B cell (primary cell): Measurements from ENCODE around the gene RIPPLY1.

Source experiments
- EZH2 ChIP-seq: IDR thresholded peaks from 2 replicates; pipeline ENCODE4 v1.6.1; 2012; ENCODE audit warnings: borderline replicate concordance, low read depth, mild to moderate bottlenecking, moderate library complexity, low read length; ENCODE audit not compliant: insufficient read depth, poor library complexity, severe bottlenecking
- TF ChIP-seq, protein P1 (sequence below): fragments of 200-600 bp; IDR thresholded peaks from one replicate; pipeline ENCODE4 v1.8.0; 2022; ENCODE audit warnings: antibody characterized with exemption, mild to moderate bottlenecking

DNA sequence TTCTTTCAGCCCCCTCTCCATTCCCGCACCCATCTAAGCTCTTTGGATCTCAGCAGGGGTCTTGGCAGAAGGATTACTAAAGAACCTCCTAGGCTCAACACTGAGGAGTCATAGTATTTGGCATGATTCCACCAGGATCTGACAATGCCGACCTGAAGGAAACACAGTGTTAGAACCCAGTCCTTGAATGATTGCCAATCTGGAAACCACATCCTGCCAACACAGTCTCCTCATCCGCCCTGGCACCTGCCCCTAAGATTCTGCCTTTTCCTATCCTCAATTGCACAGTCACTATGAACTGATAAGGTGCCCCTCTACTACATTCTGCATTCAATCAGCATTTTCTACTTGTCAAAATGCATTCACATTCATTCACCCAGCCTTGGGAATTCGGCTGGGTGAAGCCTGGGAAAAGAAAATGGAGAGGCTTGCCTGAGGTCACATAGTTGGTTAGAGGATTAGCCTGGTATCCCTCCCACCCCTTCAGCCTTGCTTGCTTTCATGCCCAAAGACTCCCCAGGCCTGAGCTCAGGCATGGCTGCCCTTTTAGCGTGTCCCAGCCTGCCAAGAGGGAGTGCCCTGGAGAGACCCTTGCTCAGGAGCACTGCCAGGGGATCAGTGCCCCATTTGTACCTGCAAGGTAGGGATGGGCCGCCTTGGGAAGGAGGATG, 14.8 kb upstream of the RIPPLY1 start:
- TF ChIP-seq EZH2 = no peak
- TF ChIP-seq, protein P1, sequence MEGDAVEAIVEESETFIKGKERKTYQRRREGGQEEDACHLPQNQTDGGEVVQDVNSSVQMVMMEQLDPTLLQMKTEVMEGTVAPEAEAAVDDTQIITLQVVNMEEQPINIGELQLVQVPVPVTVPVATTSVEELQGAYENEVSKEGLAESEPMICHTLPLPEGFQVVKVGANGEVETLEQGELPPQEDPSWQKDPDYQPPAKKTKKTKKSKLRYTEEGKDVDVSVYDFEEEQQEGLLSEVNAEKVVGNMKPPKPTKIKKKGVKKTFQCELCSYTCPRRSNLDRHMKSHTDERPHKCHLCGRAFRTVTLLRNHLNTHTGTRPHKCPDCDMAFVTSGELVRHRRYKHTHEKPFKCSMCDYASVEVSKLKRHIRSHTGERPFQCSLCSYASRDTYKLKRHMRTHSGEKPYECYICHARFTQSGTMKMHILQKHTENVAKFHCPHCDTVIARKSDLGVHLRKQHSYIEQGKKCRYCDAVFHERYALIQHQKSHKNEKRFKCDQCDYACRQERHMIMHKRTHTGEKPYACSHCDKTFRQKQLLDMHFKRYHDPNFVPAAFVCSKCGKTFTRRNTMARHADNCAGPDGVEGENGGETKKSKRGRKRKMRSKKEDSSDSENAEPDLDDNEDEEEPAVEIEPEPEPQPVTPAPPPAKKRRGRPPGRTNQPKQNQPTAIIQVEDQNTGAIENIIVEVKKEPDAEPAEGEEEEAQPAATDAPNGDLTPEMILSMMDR = no peak
